Neural crest cell (in vitro differentiated cells): ENCODE measurements around the gene NLRP3. TPM values are rescaled to one million over a fixed set of nuclear protein-coding genes. Genes with fewer than 3 reads are reported as not detected.
A peak's percentile ranks its signal among the peaks of the same experiment; 100 is the strongest.
"Not testable (repeated sequence)": the region's sequence is repeated elsewhere in the genome, so short reads cannot be mapped to it uniquely, and the experiment has no call there.

Source experiments
- DNase-seq: peaks from one replicate; pipeline ENCODE4 v3.0.0; 2021; ENCODE audit warnings: low read depth, mixed read lengths, low spot score
- H3K27ac Mint-ChIP-seq: one replicate; pipeline ENCODE4 v1.8.0; 2021; ENCODE audit warnings: mild to moderate bottlenecking, mixed read lengths; ENCODE audit not compliant: unreplicated experiment
- H3K27me3 Mint-ChIP-seq: 2 replicates; pipeline ENCODE4 v1.8.0; 2021; ENCODE audit warnings: low read depth, mild to moderate bottlenecking, mixed read lengths
- H3K36me3 Mint-ChIP-seq: 2 replicates; pipeline ENCODE4 v1.8.0; 2021; ENCODE audit warnings: low read depth, mild to moderate bottlenecking, mixed read lengths
- H3K4me1 Mint-ChIP-seq: 2 replicates; pipeline ENCODE4 v1.8.0; 2021; ENCODE audit warnings: mixed read lengths
- H3K4me3 Mint-ChIP-seq: one replicate; pipeline ENCODE4 v1.8.0; 2021; ENCODE audit warnings: mild to moderate bottlenecking, mixed read lengths
- H3K9me3 Mint-ChIP-seq: 2 replicates; pipeline ENCODE4 v1.8.0; 2021; ENCODE audit warnings: mixed read lengths
- CTCF ChIP-seq: fragments of 200-600 bp; sonication (generic); conservative IDR thresholded peaks from 2 replicates; pipeline ENCODE4 v1.5.0; 2021; ENCODE audit warnings: antibody characterized with exemption, mild to moderate bottlenecking
- long read RNA-seq: library from polyadenylated mRNA; unstranded; transcript quantifications from one replicate; pipeline ENCODE4 v2.0.0, GENCODE V29; 2020
- total RNA-seq: library from RNA; stranded (reverse); gene quantifications from 2 replicates; pipeline ENCODE4 v1.2.1, GENCODE V29; 2021

The NLRP3 gene
- 0.07 TPM in 2 replicates for total RNA-seq
- long read RNA-seq: 0 reads

- no peaks in the 10 kb centered on the region for H3K36me3 Mint-ChIP-seq
- peak within 1 kb of the TSS; percentile 72 for H3K27ac Mint-ChIP-seq
- no peak for TF ChIP-seq CTCF
- no peak within 1 kb of the TSS for H3K4me3 Mint-ChIP-seq
- H3K4me1 Mint-ChIP-seq: no peaks in the 10 kb centered on the region
- no peaks in the 10 kb centered on the region for H3K27me3 Mint-ChIP-seq
- no peak for DNase-seq
- no peaks in the 10 kb centered on the region for H3K9me3 Mint-ChIP-seq
Observed at GRCh38 chr1:247415423-247416361, at the start of gene NLRP3. TSS of gene NLRP3 (plus strand) at chr1:247416173. CDS start at chr1:247418801, 2,628 bp downstream.

DNA sequence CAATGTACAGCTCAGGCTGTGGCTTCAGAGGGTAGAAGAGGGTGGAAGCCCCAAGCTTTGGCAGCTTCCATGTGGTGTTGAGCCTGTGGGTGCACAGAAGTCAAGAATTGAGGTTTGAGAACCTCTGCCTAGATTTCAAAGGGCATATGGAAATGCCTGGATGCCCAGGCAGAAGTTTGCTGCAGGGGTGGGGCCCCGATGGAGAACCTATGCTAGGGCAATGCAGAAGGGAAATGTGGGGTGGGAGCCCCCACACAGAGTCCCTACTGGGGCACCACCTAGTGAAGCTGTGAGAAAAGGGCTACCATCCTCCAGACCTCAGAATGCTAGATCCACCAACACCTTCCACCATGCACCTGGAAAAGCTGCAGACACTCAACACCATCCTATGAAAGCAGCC is 49.6 kb upstream of the NLRP3 start:
- H3K36me3 Mint-ChIP-seq, H3K9me3 Mint-ChIP-seq, H3K4me3 Mint-ChIP-seq, DNase-seq, H3K4me1 Mint-ChIP-seq, H3K27me3 Mint-ChIP-seq, H3K27ac Mint-ChIP-seq: not testable (repeated sequence)

DNA sequence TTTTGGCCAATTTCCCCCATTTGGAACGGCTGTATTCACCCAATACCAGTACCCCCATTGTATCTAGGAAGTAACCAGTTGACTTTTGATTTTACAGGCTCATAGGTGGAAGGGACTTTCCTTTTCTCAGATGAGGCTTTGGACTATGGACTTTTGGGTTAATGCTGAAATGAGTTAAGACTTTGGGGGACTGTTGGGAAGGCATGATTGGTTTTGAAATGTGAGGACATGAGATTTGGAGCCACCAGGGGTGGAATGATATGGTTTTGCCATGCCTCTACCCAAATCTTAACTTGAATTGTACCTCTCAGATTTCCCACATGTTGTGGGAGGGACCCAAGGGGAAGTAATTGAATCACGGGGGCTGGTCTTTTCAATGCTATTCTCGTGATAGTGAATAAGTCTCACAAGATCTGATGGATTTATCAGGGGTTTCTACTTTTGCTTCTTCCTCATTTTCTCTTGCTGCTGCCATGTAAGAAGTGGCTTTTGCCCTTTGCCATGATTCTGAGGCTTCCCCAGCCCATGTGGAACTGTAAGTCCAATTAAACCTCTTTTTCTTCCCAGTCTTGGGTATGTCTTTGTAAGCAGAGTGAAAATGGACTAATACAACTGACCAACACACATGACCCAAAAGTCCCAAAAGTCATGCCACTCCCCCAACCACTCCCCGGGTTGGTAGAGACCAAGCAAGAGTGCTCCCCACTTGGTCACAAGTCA is 48.9 kb upstream of the NLRP3 start:
- no peak overlapping the region for H3K4me3 Mint-ChIP-seq
- peaks cover 3% of the 10 kb centered on the region for H3K9me3 Mint-ChIP-seq
- peaks cover 4% of the 10 kb centered on the region for H3K4me1 Mint-ChIP-seq
- TF ChIP-seq CTCF: no peak
- no peak for DNase-seq
- H3K27ac Mint-ChIP-seq: no peak overlapping the region
- H3K36me3 Mint-ChIP-seq: peaks cover 7% of the 10 kb centered on the region
- peaks cover 7% of the 10 kb centered on the region for H3K27me3 Mint-ChIP-seq

- Mint-ChIP-seq H3K4me3 (no peak overlapping the region), H3K9me3 (peaks cover 3% of the 10 kb centered on the region), H3K27me3 (peaks cover 7% of the 10 kb centered on the region), H3K4me1 (peaks cover 8% of the 10 kb centered on the region), H3K27ac (no peak overlapping the region), H3K36me3 (peaks cover 7% of the 10 kb centered on the region)
- no peak for TF ChIP-seq CTCF
- no peak for DNase-seq
Observed at GRCh38 chr1:247367786-247368422, 48.1 kb upstream of the NLRP3 start.

GRCh38 chr1:247368490-247369145 is 47.4 kb upstream of the NLRP3 start:
- Mint-ChIP-seq H3K36me3 (peaks cover 7% of the 10 kb centered on the region), H3K27me3 (peaks cover 7% of the 10 kb centered on the region), H3K4me1 (peaks cover 8% of the 10 kb centered on the region), H3K27ac (no peak overlapping the region), H3K4me3 (no peak overlapping the region), H3K9me3 (peaks cover 3% of the 10 kb centered on the region)
- no peak for DNase-seq
- TF ChIP-seq CTCF: no peak
